Transverse colon (tissue), 4 donors: ENCODE results near the gene PPP1R15A. TPM values are rescaled to one million over a fixed set of nuclear protein-coding genes. Genes with fewer than 3 reads are reported as not detected.

Experiments used
- DNase-seq: peaks from one replicate; pipeline ENCODE4 v3.0.0-alpha.2; 2019
- H3K27ac ChIP-seq, 4 donors: fragments of 200-600 bp; sonication (generic); 2 replicates each; pipeline ENCODE4 v1.5.1; 2016 to 2018; ENCODE audit warnings: inconsistent platforms in 4 of 4
- H3K27me3 ChIP-seq: fragments of 200-600 bp; sonication (generic); 2 replicates; pipeline ENCODE4 v1.5.1; 2017; ENCODE audit warnings: inconsistent platforms
- H3K36me3 ChIP-seq, 4 donors: fragments of 200-600 bp; sonication (generic); 2 replicates each; pipeline ENCODE4 v1.5.1; 2017 to 2019; ENCODE audit warnings: inconsistent platforms in 4 of 4
- H3K4me1 ChIP-seq, 4 donors: fragments of 200-600 bp; sonication (generic); 2 replicates each; pipeline ENCODE4 v1.5.1; 2017 to 2020; ENCODE audit warnings: inconsistent platforms in 4 of 4
- H3K4me3 ChIP-seq, 4 donors: fragments of 200-600 bp; sonication (generic); 1 replicate in 1 of 4; 2 replicates in 3 of 4; pipeline versions ENCODE4 v1.5.1 to v1.6.1; 2017 to 2019; ENCODE audit warnings: inconsistent platforms in 4 of 4
- H3K9me3 ChIP-seq, 2 donors: fragments of 200-600 bp; sonication (generic); 2 replicates each; pipeline ENCODE4 v1.5.1; 2017 to 2019; ENCODE audit warnings: inconsistent platforms in 2 of 2
- CTCF ChIP-seq, 5 experiments: fragments of 200-600 bp in 3 of 5; fragments of 450-650 bp in 2 of 5; sonication (generic) in 3 of 5; IDR thresholded peaks; 1 replicate in 2 of 5; 2 replicates in 3 of 5; pipeline ENCODE4 v1.5.1; 2016 to 2017; ENCODE audit warnings: antibody characterized with exemption in 5 of 5, inconsistent platforms in 3 of 5, mild to moderate bottlenecking in 2 of 5, moderate library complexity in 1 of 5
- EP300 ChIP-seq: sonication (generic); formaldehyde crosslinking; IDR thresholded peaks from one replicate; pipeline ENCODE4 v1.6.1; 2017; ENCODE audit warnings: antibody characterized with exemption, low read depth
- POLR2A ChIP-seq: fragments of 450-650 bp; IDR thresholded peaks from one replicate; pipeline ENCODE4 v1.6.1; 2016; ENCODE audit warnings: antibody characterized with exemption, mild to moderate bottlenecking, moderate library complexity
- POLR2AphosphoS5 ChIP-seq, 3 donors: sonication (generic); formaldehyde crosslinking; IDR thresholded peaks; one replicate each; pipeline ENCODE4 v1.6.1; 2016; ENCODE audit warnings: antibody characterized with exemption in 3 of 3
- WGBS, 2 donors: methylation state at CpG; one replicate each; pipeline ENCODE4 v1.1.5; 2018; ENCODE audit warnings: low coverage in 1 of 2; 5-methylcytosine and 5-hydroxymethylcytosine counted together
- in situ Hi-C, 4 donors: fragments of 200-750 bp; cut with MboI; loops; one replicate each; pipeline versions ENCODE4 v1.15.0 to v1.15.1; 2017; ENCODE audit warnings: low sequenced_read_pairs in 3 of 4, low pct_ligation_motif_present in 1 of 4, low pct_unique_long_range_greater_than_20kb in 1 of 4
- intact Hi-C: fragments of 100-400 bp; cut with DNase I; formaldehyde crosslinking; loops from one replicate; pipeline ENCODE4 v1.15.1; 2023; ENCODE audit warnings: low total_unique reads
- total RNA-seq, 4 donors: library from RNA; depleted of rRNA; stranded (reverse); fragments of >200 nt; gene quantifications; one replicate each; pipeline ENCODE4 v1.1.0, GENCODE V29; 2016

Gene PPP1R15A
- total RNA-seq, 4 donors from 2014 or later, result 49.4 to 109 (median 69.5) TPM

- no peak for DNase-seq
- in situ Hi-C loops, result loop anchor here in 1 of 4 donors (25.0 kb wide), 1 partner anchor 109 kb away; the partner anchor contains the start of genes BAX and FTL
- no peaks in the 10 kb centered on the region for H3K27me3 ChIP-seq
- no peak overlapping the region for H3K27ac ChIP-seq
- intact Hi-C loops, result no loop called here
- WGBS, 2 donors, result 90% methylated on average over 7 of the region's 8 CpGs; no CpG with 5 or more reads in 1 of the 2 donors
- no peak overlapping the region for H3K4me3 ChIP-seq
- TF ChIP-seq EP300, result no peak
- no peak for TF ChIP-seq POLR2A
- no peak for TF ChIP-seq CTCF (IDR thresholded peaks at IDR 0.05)
- TF ChIP-seq POLR2AphosphoS5 (IDR thresholded peaks at IDR 0.05), result no peak
- no peaks in the 10 kb centered on the region for H3K9me3 ChIP-seq
- H3K36me3 ChIP-seq, result no peaks in the 10 kb centered on the region
- no peaks in the 10 kb centered on the region for H3K4me1 ChIP-seq
Observed at GRCh38 chr19:48853483-48853882, 18.7 kb upstream of the PPP1R15A start.

- intact Hi-C loops, result no loop called here
- 91 to 100% methylated on average over 1 to 7 of the region's 7 CpGs for WGBS, 2 donors
- DNase-seq, result no peak
- no peaks in the 10 kb centered on the region for H3K9me3 ChIP-seq
- H3K4me1 ChIP-seq, result no peaks in the 10 kb centered on the region
- TF ChIP-seq POLR2A, result no peak
- TF ChIP-seq POLR2AphosphoS5 (IDR thresholded peaks at IDR 0.05), result no peak
- TF ChIP-seq CTCF (IDR thresholded peaks at IDR 0.05), result no peak
- no peak for TF ChIP-seq EP300
- H3K27me3 ChIP-seq, result no peaks in the 10 kb centered on the region
- in situ Hi-C loops, result loop anchor here in 1 of 4 donors (25.0 kb wide), 1 partner anchor 108 kb away; the partner anchor contains the start of genes BAX and FTL
- H3K4me3 ChIP-seq, result no peak overlapping the region
- H3K36me3 ChIP-seq, result no peaks in the 10 kb centered on the region
- no peak overlapping the region for H3K27ac ChIP-seq
Observed at GRCh38 chr19:48854103-48854502, 18.1 kb upstream of the PPP1R15A start.

- WGBS, 2 donors, result 96 to 100% methylated on average over 2 to 6 of the region's 6 CpGs
- H3K27me3 ChIP-seq, result no peaks in the 10 kb centered on the region
- H3K4me3 ChIP-seq, result no peak overlapping the region
- H3K27ac ChIP-seq, result no peak overlapping the region
- no peaks in the 10 kb centered on the region for H3K36me3 ChIP-seq
- no peaks in the 10 kb centered on the region for H3K4me1 ChIP-seq
- intact Hi-C loops (no loop called here), in situ Hi-C loops (loop anchor here in 1 of 4 donors (25.0 kb wide), 1 partner anchor 105 kb away; the partner anchor contains the start of genes BAX and FTL)
- no peak for DNase-seq
- no peaks in the 10 kb centered on the region for H3K9me3 ChIP-seq
- TF ChIP-seq POLR2A, result no peak
- TF ChIP-seq CTCF (IDR thresholded peaks at IDR 0.05), result no peak
- TF ChIP-seq EP300, result no peak
- no peak for TF ChIP-seq POLR2AphosphoS5 (IDR thresholded peaks at IDR 0.05)
Observed at GRCh38 chr19:48856921-48857320, 15.3 kb upstream of the PPP1R15A start.

- Histone ChIP-seq H3K4me3 (peak overlapping the region in 2 of 4 donors; percentile 7 to 14), H3K4me1 (no peaks in the 10 kb centered on the region), H3K27me3 (no peaks in the 10 kb centered on the region), H3K36me3 (no peaks in the 10 kb centered on the region), H3K9me3 (no peaks in the 10 kb centered on the region), H3K27ac (no peak overlapping the region)
- peak; percentile 60 for DNase-seq
- intact Hi-C loops, result no loop called here
- 59 to 67% methylated on average over 1 to 31 of the region's 34 CpGs for WGBS, 2 donors
- in situ Hi-C loops, result loop anchor here in 1 of 4 donors (25.0 kb wide), 1 partner anchor 103 kb away; the partner anchor contains the start of genes BAX and FTL
- no peak for TF ChIP-seq POLR2AphosphoS5 (IDR thresholded peaks at IDR 0.05)
- no peak for TF ChIP-seq CTCF (IDR thresholded peaks at IDR 0.05)
- TF ChIP-seq EP300, result no peak
- TF ChIP-seq POLR2A, result no peak
Observed at GRCh38 chr19:48858984-48859710, 13.1 kb upstream of the PPP1R15A start.
